Femur (tissue), 1 donor: ENCODE data around the gene DLX1.
"Not testable (repeated sequence)": the region's sequence is repeated elsewhere in the genome, so short reads cannot be mapped to it uniquely, and the experiment has no call there.

Experiments
- DNase-seq: peaks from one replicate; pipeline ENCODE4 v3.0.0-alpha.2; 2017

DLX1 gene

DNA sequence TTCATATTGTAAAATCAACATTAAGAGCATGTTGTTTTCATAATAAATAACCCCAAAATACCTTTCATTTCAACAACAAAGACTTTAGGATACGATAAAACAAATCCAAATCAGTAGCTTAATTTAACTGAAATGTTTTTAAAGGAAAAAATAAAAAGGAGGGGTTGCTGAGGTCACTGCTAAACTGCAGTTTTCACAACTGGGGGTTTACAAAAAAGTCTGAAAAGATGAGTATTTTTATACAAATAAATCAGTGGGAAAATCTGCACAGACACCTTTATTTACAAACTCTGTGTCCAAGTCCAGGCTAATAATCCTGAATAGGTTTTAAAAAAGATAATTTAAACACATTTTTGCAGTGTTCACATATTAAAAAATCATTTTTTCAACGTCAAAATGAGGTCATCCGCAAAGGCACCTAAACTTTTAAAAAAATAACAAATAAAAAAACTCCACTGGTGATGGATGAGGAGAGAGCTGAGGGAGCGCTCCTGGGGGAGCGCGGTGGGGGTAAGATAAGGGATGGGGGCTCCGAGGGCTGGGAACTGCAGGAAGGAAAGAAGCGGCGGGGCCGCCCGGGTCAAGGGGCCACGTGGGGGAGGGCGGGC is 14.3 kb downstream of the DLX1 start:
- DNase-seq = peak; percentile 16

DNA sequence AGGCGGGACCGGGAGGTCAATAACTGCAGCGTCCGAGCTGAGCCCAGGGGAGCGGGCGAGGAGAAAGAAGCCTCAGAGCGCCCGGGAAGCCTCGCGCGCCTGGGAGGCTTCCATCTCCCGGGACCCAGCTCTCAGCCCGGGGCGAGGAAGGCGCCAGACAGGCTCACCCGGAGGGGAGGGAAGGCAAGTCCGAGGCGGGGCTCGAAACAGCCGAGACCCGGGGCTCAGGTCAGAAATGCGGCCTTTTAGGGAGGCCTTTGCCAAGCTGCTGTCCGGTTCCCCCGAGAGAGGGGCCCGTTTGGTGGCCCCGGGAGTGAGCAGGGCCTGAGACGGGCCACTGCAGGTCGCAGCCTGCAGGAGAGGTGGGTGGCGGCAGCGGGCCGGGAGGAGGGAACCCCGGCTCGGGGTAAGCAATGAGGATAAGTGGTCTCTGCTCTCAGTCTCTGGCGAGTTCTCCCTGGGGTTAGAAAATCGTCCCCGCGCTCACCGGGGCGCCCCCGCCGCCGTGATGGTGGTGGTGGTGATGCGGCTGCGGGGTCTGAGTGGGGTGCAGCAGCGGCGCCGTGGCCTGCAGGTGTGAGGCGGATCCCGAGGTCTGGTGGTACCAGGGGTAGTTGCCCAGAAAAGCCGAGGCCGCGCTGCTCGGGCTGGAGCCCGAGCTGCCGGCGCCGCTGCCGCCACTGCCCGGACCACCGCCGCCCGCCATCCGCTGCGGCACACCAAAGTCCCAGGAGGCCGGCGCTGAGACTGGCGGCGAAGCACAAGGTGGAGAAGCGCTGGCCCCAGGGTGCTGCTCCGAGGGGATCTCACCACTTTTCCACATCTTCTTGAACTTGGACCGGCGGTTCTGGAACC is 15.0 kb downstream of the DLX1 start:
- peak; percentile 26 for DNase-seq

DNA sequence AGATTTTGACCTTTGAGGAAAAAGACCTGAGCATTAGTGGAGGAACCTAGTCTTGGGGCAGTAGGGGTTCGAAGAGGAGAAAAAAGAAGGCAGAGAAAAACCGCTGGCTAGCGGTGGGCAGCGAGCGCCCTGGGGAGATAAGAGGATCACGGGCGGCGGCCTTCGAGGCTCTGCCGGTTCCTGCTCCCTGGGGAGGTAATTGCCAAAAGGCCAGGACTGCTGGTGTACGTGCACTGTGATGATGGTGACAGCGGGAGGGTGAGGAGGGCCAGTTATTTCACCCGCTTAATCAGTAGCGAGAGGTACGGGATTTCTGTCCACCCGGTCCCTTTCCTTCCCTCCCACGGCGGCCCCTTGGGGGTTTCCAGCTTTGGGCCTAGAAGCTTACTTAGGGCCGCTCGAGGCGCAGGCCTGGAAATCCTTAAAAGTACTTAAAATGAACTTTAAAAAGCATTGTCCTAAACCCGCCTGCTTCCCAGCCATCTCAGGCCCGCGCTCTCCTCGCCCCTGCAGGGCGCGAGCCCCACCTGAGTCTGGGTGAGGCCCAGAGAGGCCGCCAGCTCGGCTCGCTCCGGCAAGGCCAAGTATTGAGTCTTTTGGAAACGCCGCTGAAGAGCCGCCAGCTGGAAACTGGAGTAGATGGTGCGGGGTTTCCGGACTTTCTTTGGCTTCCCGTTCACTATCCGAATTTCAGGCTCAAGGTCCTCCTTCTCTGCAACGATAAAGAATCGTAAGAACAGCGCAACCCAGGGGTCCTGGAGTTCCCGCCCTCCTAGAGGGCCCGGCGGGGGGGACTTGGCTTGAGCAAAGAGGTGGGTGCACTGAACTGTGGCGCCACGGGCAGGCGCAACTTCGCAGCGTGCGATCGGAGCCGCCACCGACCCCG is 15.9 kb downstream of the DLX1 start:
- DNase-seq = peak; percentile 31

DNA sequence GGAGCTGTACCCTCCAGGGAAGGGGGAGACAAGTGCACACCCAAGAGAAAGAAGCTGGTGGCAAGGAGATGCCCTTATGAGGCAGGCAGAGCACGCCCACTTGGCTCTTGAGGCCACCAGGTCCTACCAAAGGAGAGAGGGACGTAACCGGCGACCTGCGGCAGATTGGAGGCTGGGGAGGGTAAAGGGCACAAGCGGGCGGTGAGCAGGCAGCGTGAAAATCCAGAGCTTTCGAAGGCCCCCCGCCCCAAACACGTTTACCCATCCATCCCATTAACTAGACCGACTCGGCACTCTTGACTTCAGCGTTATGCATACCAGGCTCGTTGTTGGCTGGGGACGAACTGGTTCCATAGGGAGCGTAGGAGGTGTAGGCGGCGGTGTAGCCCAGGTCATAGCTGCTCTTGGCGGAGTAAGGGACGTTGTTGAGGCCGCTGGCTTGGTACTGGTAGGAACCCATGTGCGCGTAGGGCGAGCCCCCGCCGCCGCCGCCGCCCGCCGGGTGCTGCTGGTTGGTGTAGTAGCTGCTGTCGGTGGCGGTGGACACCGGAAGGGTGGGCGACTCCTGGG is 16.6 kb downstream of the DLX1 start:
- no peak for DNase-seq

DNA sequence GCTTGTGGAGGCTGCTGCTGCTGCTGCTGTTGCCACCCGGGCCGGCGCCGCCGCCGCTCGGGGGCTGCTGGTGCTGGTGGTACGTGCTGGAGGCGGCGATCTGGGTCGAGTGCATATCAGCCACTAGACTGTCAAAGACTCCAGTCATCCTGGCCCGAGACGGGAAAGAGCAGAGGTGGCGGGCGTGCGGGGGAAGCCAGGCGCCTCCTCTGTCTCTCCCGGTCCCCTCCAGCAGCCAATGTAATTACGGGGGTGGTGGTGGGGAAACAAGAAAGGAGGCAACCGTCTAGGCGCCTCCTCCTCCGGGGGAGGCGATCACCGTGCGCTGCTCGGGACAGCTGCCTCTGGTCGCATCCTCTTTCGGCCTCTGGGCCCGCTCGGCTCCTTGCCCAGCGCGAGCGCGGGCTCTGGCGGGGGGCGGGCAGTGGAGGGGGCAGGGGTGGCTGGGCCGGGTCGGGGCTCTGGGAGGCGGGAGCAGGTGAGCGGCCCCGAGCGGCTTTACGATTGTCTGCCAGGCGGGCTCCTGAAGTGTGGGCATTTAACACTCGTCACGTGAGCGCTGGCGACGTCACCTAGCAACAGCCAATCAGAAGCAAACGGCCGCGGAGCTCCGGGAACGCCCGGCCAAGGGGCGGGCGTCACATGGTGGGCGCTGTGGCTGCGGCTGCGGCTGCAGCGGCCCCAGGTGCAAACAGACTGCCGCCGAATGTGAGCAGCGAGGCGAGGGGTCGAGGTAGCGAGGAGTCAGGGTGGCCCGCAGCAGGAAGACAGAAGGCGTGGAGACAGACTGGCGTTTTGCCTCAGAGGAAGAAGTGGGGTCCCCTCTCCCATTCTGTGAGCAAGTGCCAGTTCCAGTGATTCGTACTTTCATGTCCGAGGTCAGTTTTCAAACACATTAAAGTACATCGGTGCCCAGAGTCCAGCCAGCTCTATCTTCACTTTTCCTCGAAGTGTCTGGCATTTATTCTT is 17.4 kb downstream of the DLX1 start, which contains the start of gene DLX2:
DLX2 (minus strand) TSS at position 510 of the 969 bp plus-strand sequence; CDS start at position 148, 362 bp downstream.
- peak; percentile 93 for DNase-seq

DNA sequence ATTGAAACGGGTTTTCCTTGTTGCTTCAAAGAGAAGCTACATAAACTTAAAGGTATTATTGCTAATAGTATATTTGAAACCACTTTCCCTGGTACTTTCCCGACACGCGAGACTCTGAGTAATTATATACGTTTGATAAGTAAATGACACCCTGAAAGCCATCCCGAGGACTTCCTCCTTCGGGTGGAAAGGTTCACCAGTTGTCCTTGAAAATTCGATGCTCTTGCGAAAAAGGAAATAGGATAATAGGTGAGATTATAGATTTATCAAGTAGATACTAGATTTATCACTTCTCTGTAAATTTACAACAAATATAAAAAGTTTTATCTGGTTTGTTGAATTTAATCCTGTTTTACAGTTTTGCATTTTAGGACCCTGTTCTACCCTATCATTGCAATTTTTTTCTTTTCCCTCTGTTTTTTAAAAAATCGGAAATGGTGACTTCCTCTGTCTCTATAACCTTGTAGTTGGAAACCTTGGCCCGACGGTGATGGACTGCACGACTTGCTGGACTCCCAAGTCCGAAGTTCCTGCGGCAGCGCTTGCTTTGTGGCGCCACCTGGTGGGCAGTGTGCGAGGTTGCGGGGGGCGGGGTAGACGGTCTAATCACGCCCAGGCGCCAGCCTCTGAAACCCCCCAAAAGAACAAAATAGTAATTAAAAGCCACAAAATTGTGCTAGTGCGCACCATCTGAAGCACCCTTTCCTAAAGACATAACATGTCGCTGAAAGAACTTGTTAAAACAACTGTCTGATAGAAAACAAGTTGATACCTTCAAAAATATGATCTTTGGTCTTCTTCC is 18.4 kb downstream of the DLX1 start:
- DNase-seq = peak; percentile 93

DNA sequence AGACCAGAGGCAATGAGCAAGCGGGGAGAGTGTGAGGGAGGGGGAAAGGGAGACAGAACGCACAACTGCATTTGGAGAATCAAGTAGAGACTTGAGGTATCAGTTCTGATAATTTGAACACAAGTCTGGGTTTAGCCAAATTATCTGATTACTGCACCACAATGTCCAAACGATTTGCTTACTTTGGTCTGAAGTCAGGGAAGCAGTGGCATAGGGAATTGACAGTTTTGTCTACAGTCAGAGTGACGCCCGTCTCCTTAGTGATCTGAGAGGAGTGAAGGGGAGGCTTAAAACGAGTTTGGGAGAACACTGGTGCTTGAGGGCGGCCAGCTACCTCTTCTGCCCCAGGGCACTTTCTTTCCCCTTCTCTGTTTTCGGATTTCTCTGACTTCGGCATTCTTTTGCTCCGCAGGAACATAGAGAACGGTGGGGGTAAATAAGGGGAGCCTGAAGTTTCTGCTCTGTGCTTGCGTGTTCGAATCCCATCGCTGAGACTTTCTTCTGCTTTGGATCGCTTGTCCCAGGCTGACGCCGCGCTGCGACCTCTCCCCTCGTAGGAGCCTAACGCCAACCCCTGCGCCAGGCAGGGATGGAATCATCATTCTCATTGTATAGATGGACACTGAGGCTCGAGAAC is 20.3 kb downstream of the DLX1 start:
- no peak for DNase-seq

DNA sequence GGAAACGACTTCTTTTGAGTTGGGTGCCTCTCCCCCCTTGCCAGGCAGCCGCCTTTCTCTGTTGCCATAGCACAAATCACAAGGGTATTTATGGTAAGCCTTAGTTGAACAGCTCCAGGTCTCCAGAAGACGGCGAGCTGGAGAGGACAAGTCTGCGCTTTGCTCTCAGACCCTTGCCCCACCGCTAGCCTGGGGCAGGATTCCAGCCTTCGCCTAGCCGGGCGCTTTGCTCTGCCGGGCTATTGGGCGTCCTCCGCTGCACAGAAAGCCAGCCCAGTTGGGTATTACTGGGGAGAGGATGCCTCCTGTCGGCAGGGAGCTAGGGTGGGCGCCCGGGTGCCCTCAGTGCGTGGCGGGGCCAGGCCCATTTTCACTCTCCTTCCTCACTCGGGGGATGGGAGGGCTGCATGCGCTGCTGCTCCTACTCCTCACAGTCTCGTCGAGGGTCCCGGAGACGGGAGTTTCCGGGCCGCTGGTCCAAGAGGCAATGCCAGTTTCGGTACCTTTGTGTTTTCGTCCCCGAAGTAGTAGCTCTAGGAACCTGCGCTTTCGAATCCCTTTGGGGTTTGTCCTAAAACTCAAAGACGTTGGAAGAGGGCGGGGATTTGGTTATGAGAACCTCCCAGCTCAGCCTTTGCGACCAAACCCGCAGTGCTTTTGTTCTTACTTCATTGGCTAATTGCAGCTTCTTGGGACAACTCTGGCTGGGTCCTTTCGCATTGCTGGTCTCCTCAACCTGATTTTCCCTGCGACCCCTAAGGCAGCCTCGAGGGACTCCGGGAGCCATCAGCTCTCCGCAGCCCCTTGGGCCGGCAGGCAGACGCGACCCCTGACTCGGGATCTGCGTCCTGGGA is 21.0 kb downstream of the DLX1 start:
- DNase-seq = peak; percentile 40

DNA sequence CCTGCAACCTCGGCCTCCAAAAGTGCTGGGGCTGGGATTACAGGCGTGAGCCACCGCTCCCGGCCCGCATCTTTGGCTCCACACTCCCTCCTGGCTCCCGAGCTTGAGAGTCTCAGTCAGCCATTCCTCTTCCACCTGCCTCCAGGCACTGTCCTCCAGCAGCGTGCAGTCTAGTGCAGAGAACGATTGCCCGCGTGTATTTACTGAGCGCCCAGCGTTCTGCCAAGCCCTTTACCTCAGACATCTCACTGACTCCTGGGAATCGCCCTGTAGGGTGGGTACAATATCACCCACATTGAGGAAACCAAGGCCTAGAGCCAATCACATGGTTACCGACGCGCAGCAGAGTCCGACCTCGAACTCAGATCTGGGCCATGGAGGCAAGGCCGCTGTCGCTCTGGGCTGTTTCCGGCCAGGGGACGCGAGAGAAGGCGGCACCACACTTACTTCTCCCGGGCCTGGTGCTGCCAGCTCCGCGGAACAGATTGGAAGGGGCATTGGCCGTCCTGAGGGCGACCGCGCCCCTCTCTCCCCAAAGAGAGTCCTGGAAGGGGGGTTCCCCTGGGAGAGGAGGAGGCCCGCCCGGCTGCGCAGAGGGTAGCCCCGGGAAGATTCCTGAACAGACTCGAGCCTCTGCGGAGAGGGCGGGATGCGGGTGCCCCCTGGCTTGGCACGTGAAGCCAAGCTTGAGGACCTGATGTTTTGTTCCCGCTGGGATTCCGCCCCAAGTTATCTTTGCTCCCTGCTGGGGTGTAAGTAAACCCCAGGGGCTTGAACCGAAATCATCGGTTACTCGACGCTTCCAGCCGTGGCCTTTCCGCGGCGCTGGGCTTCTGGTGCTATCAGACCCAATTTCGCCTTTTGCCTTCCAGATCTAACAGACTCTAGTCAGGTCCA is 22.6 kb downstream of the DLX1 start:
- DNase-seq = no peak

DNA sequence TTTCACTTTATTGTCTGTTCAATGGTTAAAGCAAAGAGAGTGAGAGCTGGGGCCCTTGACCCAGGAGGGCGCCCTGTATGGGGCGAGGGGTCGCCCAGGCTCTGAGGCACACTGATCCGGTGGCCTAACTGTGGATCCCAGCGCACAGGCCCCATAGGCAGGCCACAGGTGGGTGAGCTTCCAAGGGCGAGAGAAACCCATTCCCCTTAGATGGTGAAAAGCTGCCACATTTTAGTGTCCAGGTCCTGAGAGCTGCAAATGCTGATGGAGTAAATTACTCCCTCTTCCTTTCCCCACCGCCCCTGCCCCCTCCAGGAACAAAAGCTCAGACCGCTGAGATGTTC is 23.3 kb downstream of the DLX1 start:
- no peak for DNase-seq

DNA sequence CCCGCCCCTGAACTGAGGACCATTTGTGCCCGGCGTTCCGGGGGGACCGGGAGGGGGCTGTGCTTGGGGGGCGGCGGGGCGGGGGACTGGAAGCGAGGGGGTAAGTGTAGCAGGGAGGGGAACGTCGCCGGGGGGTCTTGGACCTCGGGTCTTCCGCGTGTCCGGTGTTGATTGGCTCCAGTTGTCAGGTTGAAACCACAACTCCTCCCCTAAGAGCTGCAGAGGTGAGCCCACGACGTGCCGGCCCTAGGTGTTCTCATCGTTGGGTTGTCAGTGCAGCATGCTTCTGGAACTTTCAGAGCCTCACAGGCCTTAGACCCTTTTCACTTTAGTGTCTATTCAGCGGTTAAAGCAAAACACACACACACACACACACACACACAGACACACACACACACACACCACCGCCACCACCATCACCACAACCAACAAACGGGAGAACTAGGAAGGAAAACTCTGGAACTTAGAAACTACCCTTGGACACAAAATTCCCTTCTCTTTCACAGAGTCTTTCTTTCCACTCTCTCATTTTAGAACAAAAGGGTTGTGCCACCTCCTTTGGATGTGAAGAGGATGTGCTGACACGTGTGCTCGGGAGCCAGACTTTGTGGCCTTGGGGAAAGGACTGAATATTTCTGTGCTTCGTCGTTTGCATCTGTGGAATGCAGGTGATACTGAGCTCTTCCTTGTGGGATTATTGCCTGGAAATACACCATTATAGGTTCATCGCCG is 24.1 kb downstream of the DLX1 start:
- DNase-seq = no peak

DNA sequence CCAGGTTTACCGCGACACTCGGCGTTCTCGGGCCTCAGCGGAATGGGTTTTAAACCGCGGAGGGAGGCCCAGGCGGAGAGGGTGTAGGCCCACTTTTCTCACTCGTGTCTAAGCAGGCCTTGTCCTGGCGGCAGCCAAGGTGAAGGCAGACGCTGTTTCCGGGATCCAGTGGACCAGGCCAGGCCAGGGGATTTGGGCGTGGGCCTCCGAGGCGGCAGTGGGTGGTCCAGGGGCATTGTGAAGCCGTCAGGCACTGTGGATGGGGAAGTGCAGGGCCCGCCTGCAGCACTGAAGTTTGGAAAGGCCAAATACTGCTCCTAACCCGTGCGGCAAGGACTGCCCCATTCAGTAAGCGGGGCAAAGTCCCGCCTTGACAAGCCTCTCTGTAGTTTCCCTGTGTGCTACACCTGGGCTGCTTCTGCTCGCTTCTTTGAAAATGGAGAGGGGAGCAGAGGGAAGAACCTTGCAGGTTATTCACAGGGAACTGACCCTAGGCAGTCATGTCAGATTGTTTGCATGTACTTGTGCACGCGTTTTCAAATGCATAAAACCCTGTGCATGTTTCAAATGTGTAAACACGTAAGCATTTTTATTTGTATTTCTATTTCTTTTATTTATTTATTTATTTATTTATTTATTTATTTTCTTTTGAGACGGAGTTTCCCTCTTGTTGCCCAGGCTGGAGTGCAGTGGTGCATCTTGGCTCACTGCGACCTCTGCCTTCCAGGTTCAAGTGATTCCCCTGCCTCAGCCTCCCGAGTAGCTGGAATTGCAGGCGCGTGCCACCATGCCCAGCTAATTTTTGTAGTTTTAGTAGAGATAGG is 24.9 kb downstream of the DLX1 start:
- DNase-seq = no peak

DNA sequence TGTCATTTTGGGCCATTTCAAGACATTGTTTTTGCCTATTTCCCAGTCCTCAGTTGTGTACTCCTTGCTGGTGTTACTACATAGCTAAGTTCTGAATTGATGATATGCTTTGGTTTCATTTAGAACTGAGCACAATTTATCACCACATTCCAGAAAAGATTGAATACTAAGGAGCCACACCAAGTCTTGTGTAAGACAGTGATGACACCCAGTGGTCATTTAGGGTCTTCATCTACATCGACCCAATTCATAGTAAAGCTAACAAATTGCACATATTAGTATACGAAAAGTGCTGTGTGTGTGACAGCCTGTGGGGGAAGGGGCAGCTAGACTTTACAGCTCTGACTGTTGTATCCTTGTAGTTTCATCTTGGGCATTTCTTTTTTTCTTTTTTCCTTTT is 28.3 kb downstream of the DLX1 start:
- no peak for DNase-seq

DNA sequence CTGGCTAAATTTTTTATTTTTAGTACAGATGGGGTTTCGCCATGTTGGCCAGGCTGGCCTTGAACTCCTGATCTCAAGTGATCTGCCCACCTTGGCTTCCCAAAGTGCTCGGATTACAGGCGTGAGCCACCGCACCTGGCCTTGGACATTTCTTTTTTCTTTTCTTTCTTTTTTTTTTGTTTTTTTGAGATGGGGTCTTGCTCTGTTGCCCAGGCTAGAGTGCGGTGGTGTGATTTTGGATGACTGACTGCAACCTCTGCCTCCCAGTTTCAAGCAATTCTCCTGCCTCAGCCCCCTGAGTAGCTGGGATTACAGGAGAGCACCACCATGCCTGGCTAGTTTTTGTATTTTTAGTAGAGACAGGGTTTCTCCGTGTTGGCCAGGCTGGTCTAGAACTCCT is 28.9 kb downstream of the DLX1 start:
- not testable (repeated sequence) for DNase-seq

DNA sequence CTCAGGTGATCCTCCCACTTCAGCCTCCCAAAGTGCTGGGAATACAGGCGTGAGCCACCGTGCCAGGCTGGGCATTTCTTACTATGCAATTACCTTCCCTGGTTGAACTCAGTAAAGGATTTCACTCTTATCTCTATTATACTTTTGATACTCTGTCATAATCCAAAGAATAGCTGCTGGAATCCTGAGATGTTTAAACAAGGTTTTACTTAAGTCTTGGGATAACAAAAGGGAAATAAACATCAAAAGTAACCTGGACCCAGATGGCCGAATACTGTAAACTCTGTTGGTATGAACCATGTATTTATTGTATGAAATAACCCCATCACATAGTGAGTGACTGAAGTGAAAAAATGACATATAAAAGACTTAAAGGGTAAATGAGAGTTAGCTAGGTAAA is 29.3 kb downstream of the DLX1 start:
- DNase-seq = no peak

DNA sequence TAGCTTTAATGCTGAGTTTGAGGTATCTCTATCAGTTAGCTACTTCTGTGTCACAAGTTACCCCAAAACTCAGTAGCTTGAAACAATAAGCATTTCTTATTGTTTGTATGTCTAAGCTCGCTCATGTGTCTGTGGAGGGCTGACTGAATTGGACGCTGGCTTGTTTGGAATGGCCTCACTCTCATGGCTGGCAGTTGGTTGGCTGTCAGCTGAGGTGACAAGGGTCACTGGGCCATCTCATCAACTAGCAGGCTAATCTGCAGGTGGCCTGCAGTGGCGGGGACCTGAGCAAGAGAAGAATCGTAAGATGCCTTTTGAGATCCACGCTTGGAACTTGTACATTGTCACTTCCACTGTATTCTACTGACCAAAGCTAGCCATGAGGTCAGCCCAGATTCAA is 30.8 kb downstream of the DLX1 start:
- no peak for DNase-seq

DNA sequence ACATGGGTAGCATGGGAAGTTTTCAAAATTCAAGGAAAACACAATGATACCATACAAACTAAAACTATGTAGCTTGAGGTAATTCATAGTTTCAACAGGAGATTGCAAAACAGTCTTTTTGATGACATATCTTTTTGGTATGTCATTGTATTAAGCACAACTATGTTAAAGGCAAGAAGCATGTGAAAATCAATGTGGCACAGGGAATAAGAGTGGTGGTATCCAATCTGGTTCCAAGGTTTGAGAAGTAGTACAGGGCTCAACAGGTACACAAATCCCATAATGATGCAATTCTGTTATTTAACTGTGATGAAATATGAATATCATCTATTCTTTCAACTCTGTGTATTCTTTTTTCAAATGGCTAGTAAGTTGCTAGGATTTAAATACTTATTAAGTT is 33.8 kb downstream of the DLX1 start:
- no peak for DNase-seq
